HG03378 (cell line): ENCODE data around the gene HIVEP3.
A peak's percentile ranks its signal among the peaks of the same experiment; 100 is the strongest.

Experiments used
- ATAC-seq: cut with Tn5 transposase; IDR thresholded peaks from one replicate; pipeline ENCODE4 v1.9.1; 2021; ENCODE audit warnings: mild to moderate bottlenecking, moderate library complexity; ENCODE audit not compliant: unreplicated experiment

The HIVEP3 gene

GRCh38 chr1:41894101-41894807 lies 24.5 kb downstream of the HIVEP3 start:
- ATAC-seq, result no peak

- no peak for ATAC-seq
These were observed 26.4 kb downstream of the HIVEP3 start for GRCh38 chr1:41892301-41892781.

GRCh38 chr1:41891199-41891896 lies 27.4 kb downstream of the HIVEP3 start:
- peak; percentile 76 for ATAC-seq

GRCh38 chr1:41890825-41891198 lies 27.9 kb downstream of the HIVEP3 start:
- no peak for ATAC-seq

- ATAC-seq, result no peak
These were observed 29.0 kb downstream of the HIVEP3 start for GRCh38 chr1:41889506-41890414.

GRCh38 chr1:41888756-41889155 lies 30.0 kb downstream of the HIVEP3 start:
- no peak for ATAC-seq

- ATAC-seq, result no peak
These were observed 31.4 kb downstream of the HIVEP3 start for GRCh38 chr1:41887365-41887764.

- no peak for ATAC-seq
These were observed 34.2 kb downstream of the HIVEP3 start for GRCh38 chr1:41884256-41885230.

- ATAC-seq, result no peak
These were observed 35.2 kb downstream of the HIVEP3 start for GRCh38 chr1:41883507-41883906.

GRCh38 chr1:41882486-41882885 lies 36.2 kb downstream of the HIVEP3 start:
- ATAC-seq, result no peak

- ATAC-seq, result no peak
These were observed 36.6 kb downstream of the HIVEP3 start for GRCh38 chr1:41882068-41882477.

- no peak for ATAC-seq
These were observed 37.5 kb downstream of the HIVEP3 start for GRCh38 chr1:41880950-41881885.

GRCh38 chr1:41880261-41880660 lies 38.5 kb downstream of the HIVEP3 start:
- no peak for ATAC-seq

- ATAC-seq, result no peak
These were observed 39.1 kb downstream of the HIVEP3 start for GRCh38 chr1:41879617-41880016.

GRCh38 chr1:41878911-41879310 lies 39.8 kb downstream of the HIVEP3 start:
- ATAC-seq, result no peak

- no peak for ATAC-seq
These were observed 40.2 kb downstream of the HIVEP3 start for GRCh38 chr1:41878495-41878894.

- ATAC-seq, result no peak
These were observed 41.9 kb downstream of the HIVEP3 start for GRCh38 chr1:41876576-41877445.

- no peak for ATAC-seq
These were observed 43.2 kb downstream of the HIVEP3 start for GRCh38 chr1:41875487-41875886.
